SKM-1 treated with dmso at 0.1 percent for 144 hours (cell line): ENCODE results near the gene PSMB3.
A peak's percentile ranks its signal among the peaks of the same experiment; 100 is the strongest.

Source experiments
- DNase-seq: peaks from one replicate; lab custom pipeline; 2025; ENCODE audit not compliant: unreplicated experiment; lab: John Stamatoyannopoulos, UW

PSMB3 gene

GRCh38 chr17:38752308-38753070 is at the start of gene PSMB3:
PSMB3 (plus strand) TSS chr17:38752741; CDS start chr17:38752827, 86 bp downstream.
- DNase-seq, result peak; percentile 99

GRCh38 chr17:38702916-38703741 is 49.4 kb upstream of the PSMB3 start:
- DNase-seq, result no peak

- peak; percentile 54 for DNase-seq
These were observed 48.6 kb upstream of the PSMB3 start for GRCh38 chr17:38703742-38704605.

GRCh38 chr17:38704606-38705522 is 47.7 kb upstream of the PSMB3 start, which contains the start of gene MLLT6:
MLLT6 (plus strand) TSS chr17:38705273; CDS start chr17:38705633, 360 bp downstream.
- DNase-seq, result peak; percentile 54

GRCh38 chr17:38705523-38705802 is 47.1 kb upstream of the PSMB3 start:
- DNase-seq, result no peak

GRCh38 chr17:38705803-38706504 is 46.6 kb upstream of the PSMB3 start:
- no peak for DNase-seq

- no peak for DNase-seq
These were observed 45.9 kb upstream of the PSMB3 start for GRCh38 chr17:38706505-38707216.

GRCh38 chr17:38707678-38708351 is 44.7 kb upstream of the PSMB3 start:
- no peak for DNase-seq

- no peak for DNase-seq
These were observed 43.3 kb upstream of the PSMB3 start for GRCh38 chr17:38709104-38709820.

GRCh38 chr17:38709864-38710603 is 42.5 kb upstream of the PSMB3 start:
- no peak for DNase-seq

GRCh38 chr17:38710604-38710962 is 42.0 kb upstream of the PSMB3 start:
- no peak for DNase-seq

- no peak for DNase-seq
These were observed 41.6 kb upstream of the PSMB3 start for GRCh38 chr17:38710985-38711384.

- DNase-seq, result no peak
These were observed 40.6 kb upstream of the PSMB3 start for GRCh38 chr17:38711792-38712571.

GRCh38 chr17:38712593-38712992 is 39.9 kb upstream of the PSMB3 start:
- DNase-seq, result no peak

GRCh38 chr17:38713456-38714075 is 39.0 kb upstream of the PSMB3 start:
- no peak for DNase-seq
